K562 (cell line): Measurements from ENCODE around the gene TEX264. TPM values are rescaled to one million over a fixed set of nuclear protein-coding genes. Genes with fewer than 3 reads are reported as not detected.

Source experiments
- ATAC-seq: fragments of 200-7000 bp; cut with Tn5 transposase; 3 replicates; pipeline ENCODE4 v1.9.1; 2020; ENCODE audit warnings: moderate library complexity
- BruUV-seq: library from RNA; stranded (reverse); fragments of 400-500 nt; replicated peaks from 2 replicates; lab custom pipeline; 2021; lab: Mats Ljungman, UMichigan
- CTCF ChIA-PET: fragments of 300-600 bp; formaldehyde crosslinking; extraction: SDS; loops from one replicate; lab custom pipeline; 2021; ENCODE audit warnings: low intra/inter-chr PET ratio; lab: Yijun Ruan, JAX
- POLR2A ChIA-PET: fragments of 300-600, 350-650 bp; sonication (Branson Sonifier 250); formaldehyde crosslinking; extraction: SDS; loops from one replicate; lab custom pipeline; 2021; ENCODE audit warnings: antibody characterized with exemption, inconsistent platforms; lab: Yijun Ruan, JAX
- DNase-seq, 4 experiments: peaks; one replicate each; pipeline versions ENCODE4 v3.0.0 to v3.0.0-alpha.2; 2011 to 2018; ENCODE audit warnings: low spot score in 3 of 4, mixed read lengths in 3 of 4; ENCODE audit errors: extremely low read depth in 1 of 4
- FAIRE-seq: peaks from 2 replicates; lab custom pipeline; 2011; peaks lifted over from hg19 to GRCh38; lab: Jason Lieb, UNC
- H2AFZ ChIP-seq: 2 replicates; pipeline ENCODE4 v1.6.0; 2011; ENCODE audit warnings: low read depth, low read length, control low read depth, inconsistent platforms
- H3K27ac ChIP-seq: fragments of 200-600 bp; 3 replicates; pipeline ENCODE4 v1.8.0; 2011; ENCODE audit warnings: low read depth, mild to moderate bottlenecking, control low read depth, inconsistent platforms, low read length, moderate library complexity, mixed read lengths; ENCODE audit errors: extremely low read depth
- H3K27me3 ChIP-seq, 2 experiments: fragments of 300-600 bp in 1 of 2; 2 replicates in 1 of 2; 3 replicates in 1 of 2; pipeline versions ENCODE4 v1.6.0 to v1.8.0; 2011; ENCODE audit warnings: inconsistent platforms in 2 of 2, low read length in 2 of 2, mild to moderate bottlenecking in 1 of 2, mixed read lengths in 1 of 2, moderate library complexity in 1 of 2; ENCODE audit not compliant: control insufficient read depth in 2 of 2, insufficient read depth in 2 of 2
- H3K36me3 ChIP-seq: fragments of 300-600 bp; 3 replicates; pipeline ENCODE4 v1.8.0; 2011; ENCODE audit warnings: mild to moderate bottlenecking, low read length, inconsistent platforms; ENCODE audit not compliant: control insufficient read depth, insufficient read depth
- H3K4me1 ChIP-seq, 2 experiments: fragments of 200-600 bp in 1 of 2; replicated peaks in 1 of 2; 2 replicates in 1 of 2; 3 replicates in 1 of 2; pipeline versions ENCODE4 v1.5.1 to v1.8.0; 2011; ENCODE audit warnings: inconsistent platforms in 2 of 2, low read length in 2 of 2, mild to moderate bottlenecking in 1 of 2, mixed read lengths in 1 of 2, moderate library complexity in 1 of 2; ENCODE audit not compliant: control insufficient read depth in 2 of 2, insufficient read depth in 2 of 2
- H3K4me2 ChIP-seq: 2 replicates; pipeline ENCODE4 v1.6.1; 2011; ENCODE audit warnings: low read length, control low read depth, inconsistent platforms, mixed read lengths; ENCODE audit not compliant: insufficient read depth
- H3K4me3 ChIP-seq: fragments of 200-600 bp; sonication (generic), shearing (Covaris generic); 2 replicates; pipeline ENCODE4 v1.5.1; 2016; ENCODE audit warnings: control low read depth, inconsistent platforms
- H3K79me2 ChIP-seq: fragments of 200-600 bp; 3 replicates; pipeline ENCODE4 v1.8.0; 2011; ENCODE audit warnings: low read length, inconsistent platforms; ENCODE audit not compliant: control insufficient read depth, insufficient read depth
- H3K9ac ChIP-seq, 2 experiments: 2 replicates each; pipeline versions ENCODE4 v1.6.0 to v1.6.1; 2011; ENCODE audit warnings: low read depth in 2 of 2, low read length in 2 of 2, control low read depth in 1 of 2, inconsistent platforms in 1 of 2, mild to moderate bottlenecking in 1 of 2, mixed read lengths in 1 of 2; ENCODE audit not compliant: insufficient read depth in 1 of 2
- H3K9me1 ChIP-seq: one replicate; pipeline ENCODE4 v1.6.0; 2011; ENCODE audit warnings: inconsistent platforms, mild to moderate bottlenecking, low read length, moderate library complexity; ENCODE audit not compliant: control insufficient read depth, insufficient read depth
- H3K9me3 ChIP-seq: replicated peaks from 2 replicates; pipeline ENCODE4 v1.5.1; 2011; ENCODE audit warnings: low read depth, low read length, inconsistent platforms; ENCODE audit not compliant: control insufficient read depth, insufficient read depth
- H4K20me1 ChIP-seq: replicated peaks from 2 replicates; pipeline ENCODE4 v1.6.1; 2011; ENCODE audit warnings: low read length, inconsistent platforms, mixed read lengths; ENCODE audit not compliant: control insufficient read depth, insufficient read depth
- BRD9 ChIP-seq: fragments of 450-650 bp; IDR thresholded peaks from 2 replicates; pipeline ENCODE4 v1.6.1; 2018; ENCODE audit warnings: low read depth; ENCODE audit not compliant: partially characterized antibody
- SIX5 ChIP-seq, 2 experiments: IDR thresholded peaks; 2 replicates each; pipeline ENCODE4 v1.6.1; 2011; ENCODE audit warnings: low read length in 2 of 2, borderline replicate concordance in 1 of 2, low read depth in 1 of 2, mild to moderate bottlenecking in 1 of 2, moderate library complexity in 1 of 2; ENCODE audit not compliant: insufficient read depth in 1 of 2
- WGBS: fragments of 100-300 bp; shearing (Covaris generic); methylation state at CpG from one replicate; pipeline ENCODE4 v1.1.6; 2016; ENCODE audit warnings: low coverage, mixed read lengths; ENCODE audit not compliant: insufficient coverage; ENCODE audit errors: missing lambda C conversion rate; 5-methylcytosine and 5-hydroxymethylcytosine counted together
- in situ Hi-C: fragments of 300-500 bp; cut with MboI; formaldehyde crosslinking; loops from 4 replicates; pipeline ENCODE4 v1.15.0; 2018; ENCODE audit warnings: inconsistent platforms, mixed read lengths
- intact Hi-C: fragments of 100-400 bp; cut with micrococcal nuclease; formaldehyde crosslinking; loops from 2 replicates; pipeline ENCODE4 v1.14.2; 2022
- polyA plus RNA-seq, 8 experiments: library from polyadenylated mRNA; depleted of rRNA in 4 of 8; stranded (reverse) in 5 of 8; unstranded in 3 of 8; fragments of >200 nt; fragmentation: Nextera tagmentation in 2 of 8; fragmentation: Illumina TruSeq in 1 of 8; extraction: Ambion mirVana in 2 of 8; extraction: Trizol in 1 of 8; gene quantifications; 2 replicates each; pipeline versions ENCODE4 v1.2.1 to v1.2.3, GENCODE V29; 2011 to 2014; ENCODE audit warnings: inconsistent platforms in 1 of 8, missing spikeins in 1 of 8
- total RNA-seq, 7 experiments: library from RNA; depleted of rRNA in 6 of 7; stranded (reverse); fragments of >200 nt in 6 of 7; fragmentation: Illumina TruSeq in 2 of 7; extraction: Trizol in 2 of 7; gene quantifications; 2 replicates each; pipeline versions ENCODE4 v1.2.1 to v1.2.3, GENCODE V29; 2011 to 2021; ENCODE audit warnings: low replicate concordance in 1 of 7
- TF ChIP-seq, protein P1 (sequence below), 2 experiments: fragments of 450-650 bp; IDR thresholded peaks; 2 replicates each; pipeline ENCODE4 v1.6.1; 2018; ENCODE audit warnings: mild to moderate bottlenecking in 2 of 2, low read depth in 1 of 2; ENCODE audit not compliant: partially characterized antibody in 2 of 2

TEX264 gene
- total and polyA plus RNA-seq, 9 of the 15 experiments (the other 6 are each of a cell fraction or from before 2014, with no cell fraction given): 4.1 to 47.0 (median 31.0) TPM

DNA sequence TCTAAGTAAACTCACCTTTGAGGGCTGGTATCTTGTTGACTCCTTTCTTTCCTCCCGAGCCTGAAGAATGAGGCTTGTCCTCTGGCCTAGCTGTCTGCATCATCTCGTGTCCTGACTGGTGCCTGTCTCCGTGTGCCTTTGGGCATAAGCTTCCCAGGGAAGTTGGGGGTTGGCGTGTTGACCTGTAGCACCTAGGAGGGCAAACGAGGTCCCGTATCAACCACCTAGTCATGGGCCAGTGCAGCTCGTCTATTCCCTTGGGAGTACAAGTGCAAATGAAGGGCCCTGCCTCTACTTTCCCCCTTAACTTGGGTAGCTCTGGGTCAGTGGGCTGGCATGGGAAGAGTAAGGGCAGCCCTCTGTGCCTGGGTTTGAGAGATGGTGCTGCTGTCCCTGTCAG, 8.7 kb downstream of the TEX264 start:
- Histone ChIP-seq H3K27me3 (no peaks in the 10 kb centered on the region), H4K20me1 (peaks cover 10% of the 10 kb centered on the region; the same call in 1 of the 2 replicates), H3K4me1 (peaks cover 10 to 14% of the 10 kb centered on the region in 2 experiments; a peak in 4 of 5 replicates), H3K27ac (no peak overlapping the region), H3K9ac (no peak overlapping the region), H3K79me2 (no peaks in the 10 kb centered on the region; the same call in 1 of the 3 replicates), H2AFZ (no peak overlapping the region), H3K36me3 (peaks cover 30% of the 10 kb centered on the region; the same call in 2 of the 3 replicates), H3K9me1 (no peaks in the 10 kb centered on the region), H3K4me3 (no peak overlapping the region), H3K9me3 (no peaks in the 10 kb centered on the region), H3K4me2 (no peak overlapping the region)
- POLR2A ChIA-PET: no interaction called here
- in situ Hi-C loops (loop anchor here (5.0 to 25.0 kb wide), 2 partner anchors 177 to 1042 kb away; partner anchors contain the start of gene DCAF1), intact Hi-C loops (loop anchor here (5.0 kb wide), 2 partner anchors 37 to 292 kb away; partner anchors contain the start of gene MANF)
- FAIRE-seq (no peak), ATAC-seq (no peak), DNase-seq (no peak)
- WGBS: 65% methylated on average over 5 of the region's 7 CpGs
- no TSS peak for BruUV-seq
- TF ChIP-seq SIX5 (IDR thresholded peaks at IDR 0.05; ENCODE audit: borderline replicate concordance in 1 of 2, insufficient read depth in 1 of 2, low read depth in 1 of 2, low read length in 2 of 2): no peak
- no peak for TF ChIP-seq BRD9
- TF ChIP-seq, protein P1, sequence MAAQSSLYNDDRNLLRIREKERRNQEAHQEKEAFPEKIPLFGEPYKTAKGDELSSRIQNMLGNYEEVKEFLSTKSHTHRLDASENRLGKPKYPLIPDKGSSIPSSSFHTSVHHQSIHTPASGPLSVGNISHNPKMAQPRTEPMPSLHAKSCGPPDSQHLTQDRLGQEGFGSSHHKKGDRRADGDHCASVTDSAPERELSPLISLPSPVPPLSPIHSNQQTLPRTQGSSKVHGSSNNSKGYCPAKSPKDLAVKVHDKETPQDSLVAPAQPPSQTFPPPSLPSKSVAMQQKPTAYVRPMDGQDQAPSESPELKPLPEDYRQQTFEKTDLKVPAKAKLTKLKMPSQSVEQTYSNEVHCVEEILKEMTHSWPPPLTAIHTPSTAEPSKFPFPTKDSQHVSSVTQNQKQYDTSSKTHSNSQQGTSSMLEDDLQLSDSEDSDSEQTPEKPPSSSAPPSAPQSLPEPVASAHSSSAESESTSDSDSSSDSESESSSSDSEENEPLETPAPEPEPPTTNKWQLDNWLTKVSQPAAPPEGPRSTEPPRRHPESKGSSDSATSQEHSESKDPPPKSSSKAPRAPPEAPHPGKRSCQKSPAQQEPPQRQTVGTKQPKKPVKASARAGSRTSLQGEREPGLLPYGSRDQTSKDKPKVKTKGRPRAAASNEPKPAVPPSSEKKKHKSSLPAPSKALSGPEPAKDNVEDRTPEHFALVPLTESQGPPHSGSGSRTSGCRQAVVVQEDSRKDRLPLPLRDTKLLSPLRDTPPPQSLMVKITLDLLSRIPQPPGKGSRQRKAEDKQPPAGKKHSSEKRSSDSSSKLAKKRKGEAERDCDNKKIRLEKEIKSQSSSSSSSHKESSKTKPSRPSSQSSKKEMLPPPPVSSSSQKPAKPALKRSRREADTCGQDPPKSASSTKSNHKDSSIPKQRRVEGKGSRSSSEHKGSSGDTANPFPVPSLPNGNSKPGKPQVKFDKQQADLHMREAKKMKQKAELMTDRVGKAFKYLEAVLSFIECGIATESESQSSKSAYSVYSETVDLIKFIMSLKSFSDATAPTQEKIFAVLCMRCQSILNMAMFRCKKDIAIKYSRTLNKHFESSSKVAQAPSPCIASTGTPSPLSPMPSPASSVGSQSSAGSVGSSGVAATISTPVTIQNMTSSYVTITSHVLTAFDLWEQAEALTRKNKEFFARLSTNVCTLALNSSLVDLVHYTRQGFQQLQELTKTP (IDR thresholded peaks at IDR 0.05; ENCODE audit: low read depth in 1 of 2, partially characterized antibody in 2 of 2): no peak
- CTCF ChIA-PET: no interaction called here
